ENCODE data around the gene CNR2.
"Not testable (repeated sequence)": the region's sequence is repeated elsewhere in the genome, so short reads cannot be mapped to it uniquely, and the experiment has no call there.

The CNR2 gene

DNA sequence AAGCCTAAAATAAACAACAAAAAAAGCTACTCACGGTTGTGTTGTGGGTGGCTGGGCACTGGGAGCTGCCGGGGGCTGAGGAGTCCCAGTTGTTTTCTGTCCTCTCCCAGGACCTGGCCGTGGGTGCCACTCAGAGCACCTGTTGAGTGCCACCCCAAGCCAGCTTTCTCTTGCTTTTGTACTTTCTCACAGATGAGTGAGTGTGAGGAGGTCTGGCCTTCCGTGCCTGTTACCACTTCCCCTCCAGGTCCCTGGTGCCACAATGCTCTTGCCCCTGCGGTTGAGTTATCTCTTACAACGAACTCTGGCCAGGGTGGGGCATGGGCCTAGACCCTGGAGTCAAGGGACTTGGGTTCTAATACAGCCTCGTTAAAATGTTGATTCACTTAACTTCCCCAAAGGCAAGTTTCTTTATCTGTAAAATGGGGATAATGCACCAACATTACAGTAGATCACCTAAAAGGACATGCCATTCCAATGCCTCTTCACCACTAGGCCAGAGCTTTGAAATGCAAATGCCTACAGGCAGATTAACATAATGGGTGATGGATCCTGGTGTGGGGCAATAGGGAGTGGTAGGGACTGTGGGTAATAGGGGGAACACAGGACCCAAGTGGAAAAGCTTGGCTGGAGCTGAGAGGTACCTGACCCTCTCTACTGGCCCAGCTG lies at the start of gene CNR2:
TSS of gene CNR2 (minus strand) at position 151 of the 669 bp plus-strand sequence. CDS start 37,745 bp downstream, outside the sequence.
- no peak for DNase-seq

- no peak for DNase-seq
Measured at GRCh38 chr1:23960291-23961020, 47.3 kb upstream of the CNR2 start.

- DNase-seq: peak; percentile 88 to 96
Measured at GRCh38 chr1:23959461-23960290, 46.5 kb upstream of the CNR2 start, which contains the start of gene PNRC2. TSS of gene PNRC2 (plus strand) at chr1:23959828. CDS start at chr1:23961458, 1,630 bp downstream.

DNA sequence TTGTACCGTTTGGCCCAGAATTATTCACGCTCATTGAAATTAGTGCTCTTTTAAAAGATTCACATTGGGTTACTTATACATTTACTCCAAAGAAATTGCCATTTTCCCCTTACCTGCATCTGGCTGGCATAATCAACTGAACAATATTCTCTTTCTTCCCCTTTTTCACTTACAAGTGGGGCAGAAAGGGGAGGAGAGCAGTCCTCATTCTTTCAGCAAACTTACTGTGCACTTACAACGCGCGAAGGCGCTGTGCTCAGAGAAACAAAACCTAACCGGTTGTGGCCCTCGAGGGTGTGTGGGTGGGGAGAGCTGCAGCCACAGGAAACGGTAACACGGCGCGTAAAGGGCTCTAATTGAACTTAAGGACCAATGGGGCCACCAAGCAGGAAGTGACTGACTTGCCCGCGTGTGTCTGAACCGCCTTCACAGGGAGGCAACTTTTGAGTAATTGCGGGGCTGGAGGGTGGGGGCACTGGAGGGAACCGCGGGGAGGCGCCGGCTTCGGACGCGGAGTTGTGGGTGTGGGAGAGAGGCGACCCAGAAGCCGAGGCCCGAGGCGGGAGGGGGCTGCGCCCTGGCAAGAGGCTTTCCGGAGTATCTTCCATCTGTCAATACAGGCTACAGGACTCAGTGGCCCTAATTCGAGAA lies 45.8 kb upstream of the CNR2 start:
- peak; percentile 78 to 88 for DNase-seq

DNA sequence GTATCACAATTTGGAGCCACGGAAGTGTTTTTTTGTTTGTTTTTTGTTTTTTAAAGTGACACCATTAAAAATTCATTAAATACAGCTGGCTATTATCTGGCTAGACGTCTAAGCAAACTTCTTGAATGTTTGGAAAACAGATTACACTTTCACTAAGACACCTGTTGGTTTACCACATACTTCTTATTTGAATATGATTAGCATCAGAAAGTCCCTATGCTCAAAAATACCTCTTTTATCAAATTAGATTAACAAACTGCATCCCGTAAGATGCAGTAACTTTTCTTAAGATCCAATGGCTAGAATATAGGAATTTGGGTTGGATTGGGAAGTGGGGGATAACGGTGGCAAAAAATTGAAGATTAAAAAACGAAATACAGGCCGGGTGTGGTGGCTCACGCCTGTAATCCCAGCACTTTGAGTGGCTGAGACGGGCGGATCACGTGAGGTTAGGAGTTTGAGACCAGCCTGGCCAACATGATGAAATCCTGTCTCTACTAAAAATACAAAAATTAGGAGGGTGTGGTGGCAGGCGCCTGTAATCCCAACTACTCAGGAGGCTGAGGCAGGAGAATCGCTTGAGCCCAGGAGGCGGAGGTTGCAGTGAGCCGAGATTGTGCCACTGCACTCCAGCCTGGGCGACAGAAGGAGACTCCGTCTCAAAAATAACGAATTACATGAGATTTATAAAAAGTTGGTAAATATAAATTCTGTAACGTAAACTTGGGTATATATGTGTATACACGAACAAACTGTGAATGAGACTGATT lies 45.1 kb upstream of the CNR2 start:
- DNase-seq: not testable (repeated sequence)

- no peak for DNase-seq
Measured at GRCh38 chr1:23957096-23957495, 43.9 kb upstream of the CNR2 start.

- no peak for DNase-seq
Measured at GRCh38 chr1:23953020-23953419, 39.9 kb upstream of the CNR2 start.

DNA sequence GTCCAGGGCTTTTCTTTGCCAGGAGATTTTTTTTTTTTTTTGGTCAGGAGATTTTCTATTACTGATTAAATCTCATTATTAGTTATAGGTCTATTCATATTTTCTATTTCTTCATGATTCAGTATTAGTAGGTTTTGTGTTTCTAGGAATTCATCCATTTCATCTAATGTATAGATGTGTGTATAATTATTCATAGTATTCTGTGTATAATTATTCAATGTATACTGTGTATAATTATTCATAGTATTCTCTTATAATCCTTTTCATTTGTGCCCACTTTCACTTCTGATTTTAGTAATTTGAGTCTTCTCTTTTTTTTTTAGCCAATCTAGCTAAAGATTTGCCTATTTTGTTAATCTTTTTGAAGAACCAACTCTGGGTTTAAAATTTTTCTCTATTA lies 34.2 kb upstream of the CNR2 start:
- no peak for DNase-seq

GRCh38 chr1:23936481-23937176 lies 23.5 kb upstream of the CNR2 start:
- DNase-seq: no peak

DNA sequence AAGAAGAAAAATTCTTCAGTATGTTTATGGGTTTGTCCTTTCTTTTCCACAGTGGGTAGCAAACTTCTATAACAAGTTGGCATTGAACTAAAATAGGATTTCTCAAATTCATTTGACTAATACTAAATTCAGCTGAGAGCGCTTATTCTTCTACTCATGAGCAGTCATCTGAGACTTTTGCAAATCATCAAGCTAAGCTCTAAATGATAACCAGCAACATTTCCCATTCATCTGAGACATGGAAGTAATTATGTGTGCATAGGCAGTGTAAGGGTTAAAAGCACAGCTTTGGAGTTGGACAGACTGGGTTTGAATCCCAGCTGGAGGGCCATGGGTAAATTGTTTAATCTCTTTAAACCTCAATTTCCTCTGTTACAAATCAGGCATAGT lies 18.3 kb upstream of the CNR2 start:
- no peak for DNase-seq

DNA sequence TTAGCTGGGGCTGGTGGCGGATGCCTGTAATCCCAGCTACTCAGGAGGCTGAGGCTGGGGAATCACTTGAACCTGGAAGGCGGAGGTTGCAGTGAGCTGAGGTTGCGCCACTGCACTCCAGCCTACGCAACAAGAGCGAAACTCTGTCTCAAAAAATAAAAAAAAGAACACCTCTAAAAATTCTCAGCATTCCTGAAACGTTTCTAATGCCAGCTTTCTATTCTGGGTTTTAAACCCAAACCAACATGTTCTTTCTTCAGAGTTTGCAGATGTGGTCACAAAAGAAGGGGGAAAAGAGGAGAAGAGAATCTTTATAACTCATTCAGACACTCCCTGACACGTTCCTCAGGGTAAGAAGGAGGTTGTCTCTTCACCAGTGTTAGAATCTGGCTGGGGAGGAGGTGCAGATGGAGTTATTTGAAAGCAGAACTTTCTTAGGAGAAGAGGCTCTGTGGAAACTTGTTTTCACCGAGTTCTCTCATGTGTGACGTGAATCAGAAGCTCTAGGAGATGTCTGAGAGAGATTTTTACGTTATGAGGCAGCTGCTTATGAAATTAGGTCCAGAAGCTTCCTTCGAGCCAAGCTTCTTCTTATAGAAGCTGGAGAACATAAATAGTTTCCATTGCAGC lies 17.8 kb upstream of the CNR2 start:
- no peak for DNase-seq

DNA sequence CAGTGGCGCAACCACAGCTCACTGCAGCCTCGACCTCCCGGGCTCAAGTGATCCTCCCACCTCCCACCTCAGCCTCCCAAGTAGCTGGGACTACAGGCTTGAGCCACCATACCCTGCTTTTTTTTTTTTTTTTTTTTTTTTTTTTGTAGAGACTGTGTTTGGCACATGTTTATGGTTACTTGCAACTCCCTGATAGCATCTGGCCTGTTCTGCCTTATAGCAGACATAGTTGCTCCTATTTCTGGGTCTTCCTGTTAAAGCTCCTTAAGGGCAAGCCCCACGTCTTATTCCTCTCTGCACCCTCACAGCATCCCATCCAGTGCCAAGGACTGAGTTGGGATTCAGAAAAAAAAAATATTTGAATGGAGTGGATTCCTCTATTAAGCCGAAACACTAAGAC lies 17.1 kb upstream of the CNR2 start:
- no peak for DNase-seq

DNA sequence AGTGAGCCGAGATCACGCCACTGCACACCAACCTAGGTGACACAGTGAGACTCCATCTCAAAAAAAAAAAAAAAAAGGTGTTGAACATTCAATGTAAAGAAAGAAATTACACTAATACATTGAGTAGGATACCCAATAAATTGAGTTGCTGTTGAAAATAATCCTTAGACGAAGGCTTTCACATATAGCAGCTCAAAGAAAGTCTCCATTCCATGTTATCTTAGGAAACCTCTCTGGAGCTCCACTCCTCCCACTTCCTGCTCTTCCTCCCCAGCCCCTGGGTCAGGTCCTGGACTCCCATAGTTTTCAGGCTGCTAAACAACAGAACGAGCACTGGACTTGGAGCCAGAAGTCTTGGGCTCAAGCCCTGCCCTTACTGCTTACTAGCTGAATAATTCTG lies 15.6 kb upstream of the CNR2 start:
- DNase-seq: no peak

DNA sequence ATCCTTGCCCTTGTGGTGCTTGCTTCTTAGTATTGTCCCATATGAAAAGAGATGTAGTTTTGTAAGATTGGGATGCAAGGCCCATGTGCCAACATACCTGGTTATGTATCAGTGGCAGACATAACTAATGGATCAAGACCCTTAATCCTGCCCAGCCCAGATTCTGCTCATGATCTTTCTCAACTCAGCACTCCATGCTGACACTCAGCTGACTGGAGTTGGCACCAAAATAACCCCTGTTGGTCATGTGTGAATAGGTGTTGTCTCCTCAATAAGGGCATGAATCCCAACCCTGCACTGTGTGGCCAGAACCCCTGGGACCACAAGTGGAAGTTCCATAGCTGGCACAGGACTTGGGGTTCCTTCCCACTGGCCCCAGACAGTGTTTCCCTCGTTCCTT lies 13.9 kb upstream of the CNR2 start:
- no peak for DNase-seq

GRCh38 chr1:23925279-23925678 lies 12.1 kb upstream of the CNR2 start:
- DNase-seq: no peak

GRCh38 chr1:23924601-23925000 lies 11.4 kb upstream of the CNR2 start:
- DNase-seq: no peak

DNA sequence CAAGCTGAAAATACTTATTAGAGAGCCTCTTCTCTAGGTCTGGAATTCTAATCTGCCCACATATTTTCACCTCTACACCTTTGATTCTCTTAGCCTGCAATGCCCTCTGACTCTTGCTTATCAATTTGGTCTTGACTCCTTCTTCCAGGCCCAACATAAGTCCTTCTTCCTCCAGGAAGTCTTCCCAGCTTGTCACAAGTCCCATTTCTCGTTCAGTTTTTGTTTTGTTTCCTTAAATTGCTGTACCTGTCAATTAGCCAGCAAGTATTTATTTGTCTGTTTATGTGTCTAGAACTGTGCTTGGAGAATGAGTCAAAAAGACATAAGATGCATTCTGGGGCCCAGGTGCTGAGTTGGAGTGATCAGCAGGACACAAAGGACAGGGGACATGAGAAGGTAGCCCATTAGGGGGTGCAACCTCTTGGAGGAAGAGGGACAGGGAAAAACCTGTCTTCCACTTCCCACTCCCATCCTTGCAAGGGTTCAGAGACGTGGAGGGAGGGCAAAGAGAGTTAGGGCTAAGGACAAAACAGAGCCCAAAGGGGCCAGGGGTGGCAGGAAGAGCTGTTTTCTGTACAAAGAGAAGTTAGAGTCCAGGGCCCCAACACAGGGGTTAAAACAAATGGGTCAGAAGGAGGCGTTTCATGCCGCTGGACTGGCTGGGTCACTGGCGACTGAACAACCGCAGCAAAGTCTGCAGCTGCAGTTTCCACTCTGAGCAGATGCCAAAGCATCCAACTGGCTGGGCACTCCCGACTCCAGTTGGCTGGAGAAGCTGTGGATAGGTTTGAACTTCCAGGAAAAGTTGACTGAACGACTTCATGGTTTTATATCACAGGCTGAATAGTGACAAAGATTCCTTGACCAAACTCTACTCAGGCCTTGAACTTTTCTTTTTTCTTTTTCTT lies 10.7 kb upstream of the CNR2 start:
- no peak for DNase-seq

GRCh38 chr1:23922321-23922943 lies 9.3 kb upstream of the CNR2 start:
- no peak for DNase-seq

Data from NCI-H187 (cell line).